Activated CD4-positive, CD25-positive, alpha-beta regulatory T cell treated with anti-CD3 and anti-CD28 coated beads, Interleukin-2, amount 50 U/mL, for 16 hours (primary cell): ENCODE measurements around the gene TMEM259.

Experiments used
- DNase-seq: peaks from one replicate; pipeline ENCODE4 v3.0.0-alpha.2; 2020; ENCODE audit warnings: low read depth, low spot score

Gene TMEM259

DNA sequence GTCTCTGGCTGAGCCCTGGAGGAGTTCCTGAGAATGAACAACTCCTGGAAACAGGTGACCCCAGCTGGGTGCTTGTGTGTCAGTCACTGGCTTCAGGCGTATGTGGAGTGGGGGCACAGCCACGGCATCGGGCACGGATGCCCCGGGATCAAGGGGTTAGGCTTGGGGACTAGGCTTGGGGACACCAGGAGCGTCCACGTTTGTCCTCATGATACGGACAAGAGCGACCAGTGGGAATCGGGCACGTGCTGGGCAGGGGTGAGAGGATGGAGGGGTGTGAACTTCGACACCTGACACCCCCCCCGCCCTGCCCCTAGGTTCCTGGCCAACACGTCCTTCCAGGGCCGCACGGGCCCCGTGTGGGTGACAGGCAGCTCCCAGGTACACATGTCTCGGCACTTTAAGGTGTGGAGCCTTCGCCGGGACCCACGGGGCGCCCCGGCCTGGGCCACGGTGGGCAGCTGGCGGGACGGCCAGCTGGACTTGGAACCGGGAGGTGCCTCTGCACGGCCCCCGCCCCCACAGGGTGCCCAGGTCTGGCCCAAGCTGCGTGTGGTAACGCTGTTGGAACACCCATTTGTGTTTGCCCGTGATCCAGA is 16.6 kb downstream of the TMEM259 start:
- DNase-seq: no peak

DNA sequence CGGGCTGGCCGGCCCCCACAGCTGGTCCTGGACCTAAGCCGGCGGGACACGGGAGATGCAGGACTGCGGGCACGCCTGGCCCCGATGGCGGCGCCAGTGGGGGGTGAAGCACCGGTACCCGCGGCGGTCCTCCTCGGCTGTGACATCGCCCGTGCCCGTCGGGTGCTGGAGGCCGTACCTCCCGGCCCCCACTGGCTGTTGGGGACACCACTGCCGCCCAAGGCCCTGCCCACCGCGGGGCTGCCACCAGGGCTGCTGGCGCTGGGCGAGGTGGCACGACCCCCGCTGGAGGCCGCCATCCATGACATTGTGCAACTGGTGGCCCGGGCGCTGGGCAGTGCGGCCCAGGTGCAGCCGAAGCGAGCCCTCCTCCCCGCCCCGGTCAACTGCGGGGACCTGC is 17.6 kb downstream of the TMEM259 start:
- no peak for DNase-seq

DNA sequence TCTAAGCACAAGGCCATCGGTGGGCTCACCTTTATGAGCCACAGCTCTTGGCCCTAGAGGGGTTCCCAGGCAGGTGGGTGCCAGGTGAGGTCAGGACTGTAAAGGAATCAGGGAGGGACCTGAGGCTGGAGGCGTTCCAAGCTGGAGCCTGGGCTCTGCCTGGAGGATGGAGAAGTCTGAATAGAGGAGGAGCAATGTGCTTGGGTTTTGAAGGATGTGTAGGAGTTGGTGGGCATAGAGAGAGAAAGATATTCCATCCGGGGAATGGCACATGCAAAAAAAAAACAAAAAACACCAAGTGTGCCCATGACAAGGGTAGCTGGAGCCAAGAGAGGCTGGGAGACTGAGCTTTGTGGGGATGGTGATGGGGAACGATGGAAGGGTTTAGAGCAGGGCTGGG is 18.3 kb downstream of the TMEM259 start:
- DNase-seq: no peak

DNA sequence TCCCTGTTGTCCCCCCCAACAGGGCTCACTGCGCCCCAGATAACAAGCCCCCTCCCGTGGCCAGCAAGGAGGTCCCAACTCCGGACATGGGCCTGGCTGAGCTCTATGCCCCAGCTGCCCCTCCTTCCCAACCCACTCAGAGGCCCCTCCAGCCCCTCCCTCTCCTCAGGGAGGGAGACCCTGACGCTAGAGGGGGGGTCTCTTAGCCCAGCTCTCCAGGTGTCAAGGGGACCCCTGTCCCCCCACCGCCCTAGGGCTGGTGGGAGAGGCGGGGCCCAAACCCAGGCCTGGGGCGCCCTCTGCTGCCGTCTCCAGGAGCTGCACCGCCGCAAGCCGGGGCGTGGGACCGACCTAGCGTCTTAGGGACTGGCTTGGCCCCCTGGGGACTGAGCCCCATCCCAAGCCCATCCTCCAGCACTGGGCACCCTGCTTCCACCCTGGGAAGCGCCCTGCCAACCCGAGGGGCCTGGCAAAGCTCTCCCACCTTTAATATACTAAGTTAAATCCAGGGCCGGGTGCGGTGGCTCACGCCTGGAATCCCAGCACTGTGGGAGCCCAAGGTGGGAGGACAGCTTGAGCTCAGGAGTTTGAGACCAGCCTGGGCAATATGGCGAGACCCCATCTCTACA is 19.3 kb downstream of the TMEM259 start:
- no peak for DNase-seq

DNA sequence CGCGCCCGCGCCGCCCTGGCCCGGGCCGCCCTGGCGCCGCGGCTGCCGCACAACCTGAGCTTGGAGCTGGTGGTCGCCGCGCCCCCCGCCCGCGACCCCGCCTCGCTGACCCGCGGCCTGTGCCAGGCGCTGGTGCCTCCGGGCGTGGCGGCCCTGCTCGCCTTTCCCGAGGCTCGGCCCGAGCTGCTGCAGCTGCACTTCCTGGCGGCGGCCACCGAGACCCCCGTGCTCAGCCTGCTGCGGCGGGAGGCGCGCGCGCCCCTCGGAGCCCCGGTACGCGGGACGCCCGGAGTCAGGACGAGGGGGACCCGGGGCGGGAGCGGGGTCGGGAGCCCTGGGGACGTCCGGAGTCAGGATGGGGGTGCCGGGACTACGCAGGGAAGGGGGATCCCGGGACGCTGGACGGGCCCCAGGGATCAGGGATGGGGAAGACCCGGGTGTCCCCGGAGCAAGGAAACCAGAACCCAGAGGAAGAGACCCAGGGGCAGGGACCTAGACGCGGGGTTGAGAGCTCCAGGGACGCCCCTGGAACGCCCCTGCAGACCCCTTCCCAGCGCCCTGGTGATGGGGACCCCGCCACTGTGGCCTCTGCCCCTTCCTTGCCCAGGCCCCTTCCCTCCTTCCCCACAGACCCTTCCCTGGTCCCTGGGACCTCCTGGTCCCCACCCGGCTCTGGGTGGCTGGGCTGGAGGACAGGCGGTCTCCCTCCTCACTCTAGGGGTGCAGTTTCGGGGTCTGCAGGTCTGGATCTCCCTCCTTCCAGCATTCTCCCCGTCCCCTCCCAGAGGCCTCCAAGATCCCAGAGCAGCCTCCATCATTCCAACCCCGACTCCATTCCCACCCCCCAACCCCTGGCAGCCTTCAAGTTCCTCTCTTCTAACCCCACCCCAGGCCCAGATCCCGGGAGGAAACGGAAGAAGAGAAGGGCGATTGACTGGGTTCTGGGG is 20.1 kb downstream of the TMEM259 start:
- no peak for DNase-seq

DNA sequence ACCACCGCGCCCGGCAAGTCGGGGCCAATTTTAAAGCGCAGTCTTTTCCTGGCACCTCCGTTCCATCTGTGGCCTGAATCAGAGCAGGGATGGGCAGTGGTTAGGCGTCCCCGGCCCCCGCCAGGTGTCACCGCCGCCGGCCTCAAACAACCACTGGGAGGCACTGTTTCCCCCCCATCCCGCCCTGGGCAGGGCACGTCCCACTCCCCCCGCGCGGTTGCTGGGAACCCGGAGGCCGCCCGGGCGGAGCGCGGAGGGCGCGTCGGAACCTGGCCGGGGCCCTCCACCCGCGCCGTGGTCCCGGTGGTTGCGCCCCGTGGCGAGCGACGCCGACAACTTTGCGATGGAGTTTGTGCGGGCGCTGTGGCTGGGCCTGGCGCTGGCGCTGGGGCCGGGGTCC is 20.8 kb downstream of the TMEM259 start, which contains the start of gene GRIN3B:
Gene GRIN3B (plus strand): TSS at position 325 of the 400 bp plus-strand sequence. CDS start 19 bp downstream, at position 344.
- no peak for DNase-seq

DNA sequence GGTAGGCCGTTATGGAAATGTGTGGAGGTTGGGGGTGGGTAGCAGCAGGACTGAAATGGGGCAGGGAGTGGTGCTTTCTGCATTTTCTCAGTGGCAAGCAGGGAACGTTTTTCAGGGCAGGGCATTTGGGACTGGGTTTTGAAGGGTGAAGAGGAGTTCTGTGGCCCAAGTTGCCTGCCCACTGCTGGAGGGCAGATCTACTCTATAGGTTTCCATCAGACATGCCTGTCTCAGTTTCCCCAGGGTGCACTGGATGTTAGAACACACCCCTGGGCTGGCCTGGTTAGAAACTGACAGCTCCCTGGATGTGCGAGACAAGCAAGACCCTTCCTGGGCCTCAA is 21.6 kb downstream of the TMEM259 start:
- no peak for DNase-seq

DNA sequence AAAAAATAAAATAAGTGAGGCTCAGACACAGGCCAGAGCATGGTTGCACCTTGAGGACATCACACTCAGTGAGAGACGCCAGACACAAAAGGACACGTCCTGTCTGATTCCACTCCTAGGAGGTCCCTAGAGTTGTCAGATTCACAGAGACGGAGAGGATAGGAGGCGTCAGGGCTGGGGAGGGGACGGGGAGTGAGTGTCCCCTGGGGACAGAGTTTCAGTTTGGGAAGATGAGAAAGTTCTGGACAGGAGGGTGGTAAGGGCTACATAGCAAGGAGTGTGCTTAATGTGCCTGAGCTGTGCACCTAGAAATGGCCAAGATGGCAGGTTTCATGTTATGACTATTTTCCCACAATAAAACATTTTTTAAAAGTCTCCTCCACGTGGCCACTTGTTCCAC is 22.9 kb downstream of the TMEM259 start:
- DNase-seq: no peak

DNA sequence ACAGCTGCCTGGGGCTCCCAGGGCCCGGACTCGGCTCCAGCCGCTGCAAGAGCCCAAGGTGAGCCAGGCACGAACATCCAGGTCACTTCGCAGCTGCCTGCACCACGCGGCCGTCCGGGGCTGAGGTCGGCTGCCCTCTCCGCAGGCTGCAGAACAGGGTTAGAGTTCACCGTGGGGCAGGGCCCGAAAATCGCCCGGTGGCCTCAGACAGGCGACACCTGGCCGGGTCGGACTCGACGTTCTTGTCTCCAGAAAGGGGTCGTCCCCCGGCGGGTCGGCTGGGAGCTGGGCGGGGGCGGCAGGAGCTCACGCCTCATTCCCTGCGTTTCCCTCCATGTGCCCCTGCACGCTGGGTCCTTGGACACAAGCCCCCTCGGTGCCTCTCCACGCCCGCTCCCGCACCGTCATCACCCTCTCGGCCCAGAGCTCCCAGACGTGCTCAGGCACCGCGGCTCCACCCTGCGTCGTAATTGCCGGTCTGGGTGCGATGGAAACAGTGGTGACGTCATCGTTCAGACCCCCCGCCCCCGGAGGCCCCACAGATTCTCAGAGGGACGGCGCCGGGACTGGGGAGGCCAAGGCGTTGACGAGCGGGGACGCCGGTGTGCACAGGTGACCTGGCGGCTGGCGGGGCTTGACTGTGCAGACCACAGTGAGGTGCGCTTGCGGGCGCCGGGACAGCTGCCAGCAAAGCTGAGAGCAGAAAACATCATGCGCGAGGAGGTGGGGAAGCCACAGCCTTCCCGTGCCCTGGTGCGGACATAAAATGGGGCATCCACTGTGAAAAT is 24.7 kb downstream of the TMEM259 start:
- no peak for DNase-seq

DNA sequence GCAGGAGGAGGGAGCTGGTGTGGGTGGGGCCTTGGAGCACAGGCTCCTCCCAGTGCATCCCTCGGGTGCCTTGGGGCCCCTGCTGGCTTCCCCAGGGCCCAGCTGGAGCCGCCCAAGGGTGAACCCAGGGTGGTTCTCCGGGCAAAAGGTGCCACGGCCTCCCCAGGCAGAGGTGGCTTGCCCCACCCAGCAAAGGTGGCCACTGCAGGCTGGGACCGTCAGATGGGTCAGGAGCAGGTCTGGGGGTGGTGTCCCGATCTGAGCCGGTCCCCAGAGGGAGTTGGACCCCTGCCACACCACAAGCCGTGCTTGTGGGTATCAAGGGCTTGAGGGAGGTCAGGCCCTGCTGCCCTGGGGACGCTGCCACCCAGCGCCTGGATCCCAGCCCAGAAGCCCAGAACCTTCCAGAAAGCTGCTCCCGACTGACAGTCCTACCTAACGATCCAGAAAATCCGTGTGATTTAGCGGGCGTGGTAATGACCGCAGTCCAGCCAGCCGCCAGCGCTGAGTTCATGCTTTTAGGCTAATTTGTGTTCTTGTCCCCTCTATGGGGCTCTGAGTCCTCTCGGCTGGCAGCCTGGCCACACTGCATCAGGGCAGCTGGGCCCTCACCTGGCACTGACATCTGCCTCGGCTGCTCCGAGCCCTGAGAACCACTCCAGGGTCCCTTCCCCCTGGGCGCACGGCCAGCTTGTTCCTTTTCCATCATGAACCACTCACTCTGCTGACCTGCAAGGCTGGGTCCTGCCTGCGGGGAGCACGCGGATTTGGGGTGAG is 25.7 kb downstream of the TMEM259 start:
- DNase-seq: no peak

DNA sequence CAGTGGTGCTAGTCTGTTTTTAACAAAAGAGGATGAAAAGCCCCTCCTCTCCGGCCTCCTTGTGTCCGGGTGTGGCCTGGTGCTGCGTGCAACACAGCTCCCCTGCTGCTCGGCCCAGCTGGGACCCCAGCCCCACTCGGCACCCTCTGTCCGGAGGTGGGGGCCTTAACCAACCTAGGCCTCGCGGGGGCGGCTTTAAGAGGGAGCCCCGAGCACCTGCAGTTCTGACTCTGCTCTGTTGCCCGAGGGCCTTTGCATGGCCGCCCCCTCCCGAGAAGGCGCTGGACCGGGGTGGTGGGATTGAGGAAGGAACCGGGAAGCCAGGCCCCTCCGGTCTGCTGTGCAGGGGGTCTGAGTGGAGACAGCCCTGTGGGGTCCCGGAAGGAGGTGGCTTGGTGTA is 26.4 kb downstream of the TMEM259 start:
- no peak for DNase-seq

DNA sequence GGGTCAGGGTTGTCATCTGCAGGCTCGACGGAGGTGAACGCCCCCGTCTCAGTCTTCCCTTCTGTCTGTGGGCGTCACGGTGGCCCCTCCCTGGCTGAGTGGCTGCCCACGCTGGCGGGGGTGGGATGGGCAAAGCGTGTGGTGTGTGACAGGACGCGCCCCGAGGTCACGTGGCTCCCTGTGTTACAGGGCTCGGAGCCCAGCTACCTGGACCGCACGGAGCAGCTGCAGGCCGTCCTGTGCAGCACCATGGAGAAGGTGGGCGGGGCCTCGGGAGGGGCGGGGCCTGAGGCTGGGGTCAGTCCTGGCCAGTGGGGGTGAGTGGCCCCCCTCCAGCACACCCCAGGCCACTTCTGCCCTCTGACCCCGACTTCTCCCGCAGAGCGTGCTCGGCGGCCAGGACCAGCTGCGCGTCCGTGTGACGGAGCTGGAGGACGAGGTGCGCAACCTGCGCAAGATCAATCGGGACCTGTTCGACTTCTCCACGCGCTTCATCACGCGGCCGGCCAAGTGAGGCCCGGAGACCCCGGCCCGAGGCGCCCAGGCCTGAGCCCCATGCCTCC is 27.0 kb downstream of the TMEM259 start:
- no peak for DNase-seq

DNA sequence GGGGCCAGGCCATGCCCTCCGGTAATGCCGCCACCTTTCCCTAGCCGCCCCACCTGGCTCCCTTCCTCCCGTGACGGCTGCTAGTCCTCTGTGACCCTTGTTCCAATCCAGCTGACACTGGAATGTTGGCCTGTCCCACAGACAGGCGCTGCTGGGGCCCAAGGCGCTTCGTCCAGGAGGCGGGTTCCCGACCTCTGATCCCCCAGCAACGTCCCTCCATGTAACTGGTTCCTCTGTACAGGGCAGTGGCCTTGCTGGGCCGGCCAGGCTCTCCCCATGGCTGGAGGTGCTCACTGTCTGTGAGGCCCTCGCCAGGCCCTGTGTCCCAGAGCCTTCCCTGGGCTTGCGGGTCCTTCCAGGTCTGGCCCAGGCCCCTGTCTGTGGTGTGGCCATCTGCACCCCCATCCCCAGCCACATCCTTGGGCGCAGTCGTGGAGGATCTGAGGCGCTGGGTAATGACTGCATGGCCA is 27.5 kb downstream of the TMEM259 start:
- no peak for DNase-seq

DNA sequence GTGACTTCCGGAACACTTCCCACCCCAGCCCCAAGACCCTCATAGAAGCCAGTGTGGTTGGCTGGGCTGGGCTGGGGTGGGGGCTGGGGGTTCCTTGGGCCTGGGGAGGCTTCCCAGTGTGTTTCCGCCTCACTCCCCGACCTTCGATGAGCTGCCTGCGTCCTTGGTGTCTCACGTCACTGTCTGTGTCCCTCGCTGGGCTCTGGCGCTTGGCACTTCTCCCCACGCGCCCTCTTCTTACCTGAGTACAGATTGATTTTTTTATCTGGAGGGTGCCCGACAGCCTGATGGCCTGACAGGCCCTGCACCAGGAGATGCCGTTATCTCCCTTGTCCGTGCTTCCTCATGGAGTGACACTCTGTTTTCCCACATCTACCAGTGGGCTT is 28.3 kb downstream of the TMEM259 start:
- no peak for DNase-seq

DNA sequence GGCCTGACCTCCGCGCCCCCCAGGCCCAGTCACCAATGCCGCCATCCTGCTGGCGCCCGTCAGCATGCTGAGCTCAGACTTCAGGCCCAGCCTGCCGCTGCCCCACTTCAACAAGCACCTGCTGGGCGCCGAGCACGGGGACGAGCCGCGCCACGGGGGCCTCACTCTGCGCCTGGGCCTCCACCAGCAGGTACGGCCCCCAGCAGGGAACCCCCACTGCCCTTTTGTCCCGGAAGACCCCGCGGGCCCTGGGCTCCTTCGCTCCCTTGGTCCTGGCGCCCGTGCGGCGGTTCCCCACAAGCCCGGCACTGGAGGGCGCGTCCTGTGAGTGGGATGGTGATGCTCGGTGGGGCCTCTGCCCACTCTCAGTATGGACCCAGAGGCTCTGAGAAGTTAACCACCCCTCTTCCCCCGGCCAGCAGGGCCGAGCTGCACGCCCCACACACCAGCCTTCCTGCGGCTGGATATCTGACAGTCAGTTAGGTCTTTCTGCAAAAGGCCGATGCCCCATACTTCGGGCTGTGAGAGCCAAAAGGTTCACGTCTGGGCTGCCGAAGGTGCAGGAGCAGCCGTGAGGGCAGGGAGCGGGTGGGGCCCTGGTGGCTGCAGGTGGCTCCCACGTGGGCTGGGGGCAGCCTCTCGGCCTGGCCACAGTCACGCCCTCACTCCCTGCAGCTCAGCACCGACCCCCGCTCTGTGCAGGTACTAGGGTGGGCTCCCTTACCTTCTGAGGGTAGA is 28.8 kb downstream of the TMEM259 start:
- DNase-seq: no peak

DNA sequence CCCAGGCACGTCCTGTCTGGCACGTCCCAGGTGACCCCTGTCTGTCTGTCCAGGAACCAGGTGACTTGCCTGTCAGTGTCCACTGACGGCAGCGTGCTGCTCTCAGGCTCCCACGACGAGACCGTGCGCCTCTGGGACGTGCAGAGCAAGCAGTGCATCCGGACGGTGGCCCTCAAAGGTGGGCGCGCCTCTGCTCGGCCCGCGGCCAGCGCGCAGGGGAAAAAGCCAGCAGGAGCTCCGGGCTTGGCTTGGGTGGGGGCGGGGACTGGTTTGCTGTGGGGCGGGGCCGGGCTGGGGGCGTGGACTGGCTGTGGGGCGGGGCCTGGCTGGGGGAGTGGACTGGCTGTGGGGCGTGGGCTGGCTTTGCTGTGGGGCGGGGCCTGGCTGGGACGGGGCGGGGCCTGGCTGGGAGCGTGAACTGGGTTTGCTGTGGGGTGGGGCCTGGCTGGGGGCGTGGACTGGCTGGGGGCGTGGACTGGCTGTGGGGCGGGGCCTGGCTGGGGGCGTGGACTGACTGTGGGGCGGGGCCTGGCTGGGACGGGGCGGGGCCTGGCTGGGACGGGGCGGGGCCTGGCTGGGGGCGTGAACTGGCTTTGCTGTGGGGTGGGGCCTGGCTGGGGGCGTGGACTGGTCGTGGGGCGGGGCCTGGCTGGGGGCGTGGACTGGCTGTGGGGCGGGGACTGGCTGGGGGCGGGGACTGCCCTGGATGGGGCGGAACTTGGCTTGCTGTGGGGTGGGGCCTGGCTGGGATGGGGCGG is 29.6 kb downstream of the TMEM259 start:
- peak; percentile 22 for DNase-seq

DNA sequence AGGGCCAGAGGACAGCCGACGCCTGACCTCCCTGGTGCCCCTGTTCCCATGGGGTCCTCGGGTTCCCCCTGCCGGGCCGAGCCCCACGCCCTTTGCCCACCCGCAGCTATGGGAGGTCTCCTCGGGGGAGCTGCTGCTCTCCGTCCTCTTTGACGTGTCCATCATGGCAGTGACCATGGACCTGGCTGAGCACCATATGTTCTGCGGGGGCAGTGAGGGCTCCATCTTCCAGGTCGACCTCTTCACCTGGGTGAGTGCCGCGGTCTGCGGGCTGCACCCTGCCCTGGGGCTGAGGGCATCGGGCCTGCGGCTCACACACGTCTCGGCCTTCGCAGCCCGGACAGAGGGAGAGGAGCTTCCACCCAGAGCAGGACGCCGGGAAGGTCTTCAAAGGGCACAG is 30.2 kb downstream of the TMEM259 start:
- DNase-seq: no peak

DNA sequence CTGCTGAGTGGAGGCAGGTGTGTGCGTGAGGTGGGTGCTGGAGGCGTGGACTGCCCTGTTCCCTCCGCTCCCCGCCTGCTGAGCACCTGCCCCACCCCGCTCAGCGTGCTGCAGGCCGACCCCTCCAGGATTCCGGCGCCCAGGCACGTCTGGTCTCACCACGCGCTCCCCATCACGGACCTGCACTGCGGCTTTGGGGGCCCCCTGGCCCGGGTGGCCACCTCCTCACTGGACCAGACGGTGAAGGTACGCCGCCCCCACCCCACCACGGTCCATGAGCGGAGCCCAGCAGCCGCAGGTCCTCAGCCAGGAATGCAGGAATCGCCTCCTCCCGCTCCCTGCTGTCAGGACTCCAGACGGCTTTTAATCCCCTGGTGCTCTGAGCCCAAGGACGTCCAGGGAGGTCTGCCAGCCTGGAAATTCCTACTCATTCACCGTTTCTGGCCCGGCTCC is 30.8 kb downstream of the TMEM259 start:
- DNase-seq: no peak
